HepG2 (cell line): ENCODE data around the gene PKP4. TPM values are rescaled to one million over a fixed set of nuclear protein-coding genes. Genes with fewer than 3 reads are reported as not detected.

Experiments
- BHLHE40 ChIP-seq: IDR thresholded peaks from 2 replicates; pipeline ENCODE4 v1.6.1; 2011; ENCODE audit warnings: low read length, improper control_type of control experiment
- FOXP1 ChIP-seq, 2 experiments: fragments of 450-650 bp in 1 of 2; IDR thresholded peaks; 2 replicates each; pipeline ENCODE4 v1.6.1; 2017 to 2018; ENCODE audit warnings: antibody characterized with exemption in 1 of 2
- HMG20A ChIP-seq: IDR thresholded peaks from 2 replicates; pipeline ENCODE4 v1.6.1; 2016; ENCODE audit warnings: borderline replicate concordance
- HNRNPUL1 ChIP-seq: fragments of 200-400 bp; formaldehyde crosslinking; IDR thresholded peaks from 2 replicates; pipeline ENCODE4 v1.6.1; 2017; ENCODE audit warnings: low read depth, mild to moderate bottlenecking, low read length, moderate library complexity
- NR2F6 ChIP-seq, 2 experiments: IDR thresholded peaks; 2 replicates each; pipeline ENCODE4 v1.6.1; 2016; ENCODE audit warnings: antibody characterized with exemption in 1 of 2, mild to moderate bottlenecking in 1 of 2
- PAX8 ChIP-seq: sonication (generic); formaldehyde crosslinking; IDR thresholded peaks from 2 replicates; pipeline ENCODE4 v1.8.0; 2022; ENCODE audit warnings: mild to moderate bottlenecking, missing genetic modification reagents, borderline replicate concordance
- POGZ ChIP-seq: sonication (generic); formaldehyde crosslinking; IDR thresholded peaks from 2 replicates; pipeline ENCODE4 v1.4.0; 2020; ENCODE audit warnings: mild to moderate bottlenecking, missing genetic modification reagents
- RARG ChIP-seq: sonication (generic); formaldehyde crosslinking; IDR thresholded peaks from 2 replicates; pipeline ENCODE4 v1.4.0; 2020; ENCODE audit warnings: low read depth, mild to moderate bottlenecking, missing genetic modification reagents
- SOX13 ChIP-seq, 3 experiments: fragments of 450-650 bp in 1 of 3; sonication (generic) in 1 of 3; formaldehyde crosslinking in 1 of 3; IDR thresholded peaks in 2 of 3; conservative IDR thresholded peaks in 1 of 3; 2 replicates each; pipeline versions ENCODE4 v1.5.0 to v1.6.1; 2016 to 2020; ENCODE audit warnings: antibody characterized with exemption in 1 of 3, mild to moderate bottlenecking in 1 of 3, missing compliant biosample characterization in 1 of 3, missing genetic modification reagents in 1 of 3, moderate library complexity in 1 of 3
- TBX2 ChIP-seq: sonication (generic); formaldehyde crosslinking; IDR thresholded peaks from 2 replicates; pipeline ENCODE4 v1.5.0; 2020; ENCODE audit warnings: missing genetic modification reagents, mild to moderate bottlenecking, borderline replicate concordance
- TGIF2 ChIP-seq: IDR thresholded peaks from 2 replicates; pipeline ENCODE4 v1.6.1; 2016; ENCODE audit warnings: control low read depth, missing compliant biosample characterization
- THRA ChIP-seq: sonication (generic); formaldehyde crosslinking; IDR thresholded peaks from 2 replicates; pipeline ENCODE4 v1.4.0; 2020; ENCODE audit warnings: missing genetic modification reagents, borderline replicate concordance
- ZKSCAN8 ChIP-seq: IDR thresholded peaks from 2 replicates; pipeline ENCODE4 v1.6.1; 2016; ENCODE audit warnings: borderline replicate concordance, missing genetic modification reagents, missing compliant biosample characterization
- ZNF543 ChIP-seq: sonication (generic); formaldehyde crosslinking; IDR thresholded peaks from 2 replicates; pipeline ENCODE4 v1.4.0; 2020; ENCODE audit warnings: mild to moderate bottlenecking, missing genetic modification reagents
- ZNF784 ChIP-seq: sonication (generic); formaldehyde crosslinking; IDR thresholded peaks from 2 replicates; pipeline ENCODE4 v1.5.1; 2020; ENCODE audit warnings: missing genetic modification reagents, mild to moderate bottlenecking, borderline replicate concordance
- ZNF816 ChIP-seq: sonication (generic); formaldehyde crosslinking; IDR thresholded peaks from 2 replicates; pipeline ENCODE4 v1.8.0; 2022; ENCODE audit warnings: missing genetic modification reagents, mild to moderate bottlenecking, borderline replicate concordance
- ZSCAN25 ChIP-seq: sonication (generic); formaldehyde crosslinking; IDR thresholded peaks from 2 replicates; pipeline ENCODE4 v1.8.0; 2022; ENCODE audit warnings: mild to moderate bottlenecking, missing genetic modification reagents
- polyA plus RNA-seq, 8 experiments: library from polyadenylated mRNA; depleted of rRNA in 3 of 8; stranded (reverse) in 7 of 8; unstranded in 1 of 8; fragments of >200 nt; fragmentation: Illumina TruSeq in 4 of 8; extraction: Trizol in 4 of 8; gene quantifications; 2 replicates each; pipeline versions ENCODE4 v1.2.1 to v1.2.3, GENCODE V29; 2011 to 2016; ENCODE audit warnings: low read depth in 4 of 8, missing spikeins in 1 of 8, mixed read lengths in 1 of 8; ENCODE audit not compliant: insufficient read depth in 1 of 8
- total RNA-seq, 5 experiments: library from RNA; depleted of rRNA; stranded (reverse); fragments of >200 nt; fragmentation: Illumina TruSeq; extraction: Trizol; gene quantifications; 2 replicates each; pipeline ENCODE4 v1.2.3, GENCODE V29; 2016; ENCODE audit warnings: low read depth in 1 of 5
- TF ChIP-seq, protein P1 (sequence below): IDR thresholded peaks from 2 replicates; pipeline ENCODE4 v1.6.1; 2012; ENCODE audit warnings: low read depth, low read length, improper control_type of control experiment

Gene PKP4
- total and polyA plus RNA-seq, 2 of the 13 experiments (the other 11 are each of a cell fraction or from before 2014, with no cell fraction given) = 80.9 to 90.5 TPM

- TF ChIP-seq ZNF816 (CRISPR knock-in tag) (peak; percentile 80; the same call in 1 of the 2 replicates), HMG20A (CRISPR knock-in tag) (peak; percentile 62; the same call in 1 of the 2 replicates), ZSCAN25 (CRISPR knock-in tag) (no peak), THRA (CRISPR knock-in tag) (0 out of 2 replicates have a peak, but pooled peaks have one; percentile 10), PAX8 (CRISPR knock-in tag) (no peak), BHLHE40 (no peak), POGZ (CRISPR knock-in tag) (peak; percentile 54; the same call in 1 of the 2 replicates), RARG (CRISPR knock-in tag) (no peak), NR2F6 (IDR thresholded peaks at IDR 0.05) (no peak), NR2F6 (CRISPR knock-in tag; IDR thresholded peaks at IDR 0.05) (peak; percentile 19; the same call in 1 of the 2 replicates), ZNF784 (CRISPR knock-in tag) (no peak), FOXP1 (IDR thresholded peaks at IDR 0.05) (no peak), FOXP1 (CRISPR knock-in tag; IDR thresholded peaks at IDR 0.05) (peak; percentile 75), HNRNPUL1 (no peak), SOX13 (IDR thresholded peaks at IDR 0.05) (peak; percentile 61; the same call in 1 of the 2 replicates), SOX13 (CRISPR knock-in tag; conservative IDR thresholded peaks at IDR 0.05 in 1 of 2, IDR thresholded peaks at IDR 0.05 in 1 of 2) (peak in 1 of 2 experiments; percentile 96; a peak in 2 of 4 replicates), TBX2 (CRISPR knock-in tag) (peak; percentile 34; the same call in 1 of the 2 replicates), TGIF2 (CRISPR knock-in tag) (0 out of 2 replicates have a peak, but pooled peaks have one; percentile 12), ZNF543 (CRISPR knock-in tag) (no peak), ZKSCAN8 (CRISPR knock-in tag) (peak; percentile 41; the same call in 1 of the 2 replicates)
- TF ChIP-seq, protein P1, sequence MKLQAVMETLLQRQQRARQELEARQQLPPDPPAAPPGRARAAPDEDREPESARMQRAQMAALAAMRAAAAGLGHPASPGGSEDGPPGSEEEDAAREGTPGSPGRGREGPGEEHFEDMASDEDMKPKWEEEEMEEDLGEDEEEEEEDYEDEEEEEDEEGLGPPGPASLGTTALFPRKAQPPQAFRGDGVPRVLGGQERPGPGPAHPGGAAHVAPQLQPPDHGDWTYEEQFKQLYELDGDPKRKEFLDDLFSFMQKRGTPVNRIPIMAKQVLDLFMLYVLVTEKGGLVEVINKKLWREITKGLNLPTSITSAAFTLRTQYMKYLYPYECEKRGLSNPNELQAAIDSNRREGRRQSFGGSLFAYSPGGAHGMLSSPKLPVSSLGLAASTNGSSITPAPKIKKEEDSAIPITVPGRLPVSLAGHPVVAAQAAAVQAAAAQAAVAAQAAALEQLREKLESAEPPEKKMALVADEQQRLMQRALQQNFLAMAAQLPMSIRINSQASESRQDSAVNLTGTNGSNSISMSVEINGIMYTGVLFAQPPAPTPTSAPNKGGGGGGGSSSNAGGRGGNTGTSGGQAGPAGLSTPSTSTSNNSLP = peak; percentile 55
Observed at GRCh38 chr2:158539176-158540005, 82.6 kb downstream of the PKP4 start (continued).
